Sigmoid colon (tissue), 4 donors: ENCODE measurements around the gene PHAF1.

Source experiments
- CTCF ChIP-seq, 4 experiments: fragments of 450-650 bp in 3 of 4; fragments of 200-600 bp in 1 of 4; IDR thresholded peaks; one replicate each; pipeline ENCODE4 v1.5.1; 2016 to 2019; ENCODE audit warnings: antibody characterized with exemption in 4 of 4, mild to moderate bottlenecking in 3 of 4, moderate library complexity in 2 of 4
- POLR2A ChIP-seq, 2 donors: fragments of 450-650 bp; IDR thresholded peaks; one replicate each; pipeline ENCODE4 v1.6.1; 2016; ENCODE audit warnings: antibody characterized with exemption in 2 of 2, mild to moderate bottlenecking in 2 of 2, moderate library complexity in 2 of 2
- POLR2AphosphoS5 ChIP-seq, 4 donors: sonication (generic); formaldehyde crosslinking; IDR thresholded peaks; one replicate each; pipeline ENCODE4 v1.6.1; 2017; ENCODE audit warnings: antibody characterized with exemption in 4 of 4

GRCh38 chr16:67167588-67167987 is 57.8 kb downstream of the PHAF1 start:
- TF ChIP-seq CTCF (IDR thresholded peaks at IDR 0.05) (no peak), POLR2AphosphoS5 (IDR thresholded peaks at IDR 0.05) (no peak), POLR2A (IDR thresholded peaks at IDR 0.05) (no peak)
